ENCODE results near the gene USP43. TPM values are rescaled to one million over a fixed set of nuclear protein-coding genes. Genes with fewer than 3 reads are reported as not detected.

Gene USP43
- total and polyA plus RNA-seq, 10 of the 15 experiments (the other 5 are each of a cell fraction or from before 2014, with no cell fraction given) = 0.94 TPM; not detected in 9

- Histone ChIP-seq H3K4me2 (ENCODE audit: control insufficient read depth, insufficient read depth) (no peak overlapping the region), H3K9me3 (replicated peaks; ENCODE audit: control insufficient read depth, insufficient read depth, low read length) (no peaks in the 10 kb centered on the region), H3K27ac (ENCODE audit: control insufficient read depth, insufficient read depth) (no peak overlapping the region), H3K4me1 (ENCODE audit: control insufficient read depth, insufficient read depth, low read length) (no peaks in the 10 kb centered on the region), H2AFZ (ENCODE audit: control insufficient read depth, low read depth, low read length) (no peak overlapping the region), H3K9ac (ENCODE audit: control insufficient read depth, insufficient read depth, low read length) (no peak overlapping the region), H4K20me1 (ENCODE audit: control insufficient read depth, insufficient read depth) (no peaks in the 10 kb centered on the region), H3K36me3 (ENCODE audit: control insufficient read depth in 2 of 2, insufficient read depth in 2 of 2, low read length in 1 of 2) (no peaks in the 10 kb centered on the region), H3K4me3 (no peak overlapping the region), H3K27me3 (replicated peaks in 1 of 2; ENCODE audit: control insufficient read depth in 2 of 2, insufficient read depth in 2 of 2, low read length in 1 of 2) (no peaks in the 10 kb centered on the region), H3K79me2 (ENCODE audit: control insufficient read depth, insufficient read depth, low read length) (no peaks in the 10 kb centered on the region)
- BruUV-seq (replicated peaks) = no TSS peak
- no peak for ATAC-seq
- CTCF ChIA-PET = no interaction called here
- POLR2A ChIA-PET = no interaction called here
- TF ChIP-seq TCF12 (IDR thresholded peaks at IDR 0.05; ENCODE audit: low read depth, low read length) = no peak
- TF ChIP-seq REST (IDR thresholded peaks at IDR 0.05; ENCODE audit: low read depth, low read length) = no peak
- TF ChIP-seq POLR2A (IDR thresholded peaks at IDR 0.05; ENCODE audit: low read depth, low read length) = no peak
- TF ChIP-seq KDM1A (IDR thresholded peaks at IDR 0.05; ENCODE audit: borderline replicate concordance) = no peak
- no peak for TF ChIP-seq HDAC2 (IDR thresholded peaks at IDR 0.05)
- no peak for TF ChIP-seq MXI1 (IDR thresholded peaks at IDR 0.05; ENCODE audit: low read depth, low read length)
- TF ChIP-seq MTA3 (IDR thresholded peaks at IDR 0.05; ENCODE audit: borderline replicate concordance, low read length) = no peak
- TF ChIP-seq, protein P1, sequence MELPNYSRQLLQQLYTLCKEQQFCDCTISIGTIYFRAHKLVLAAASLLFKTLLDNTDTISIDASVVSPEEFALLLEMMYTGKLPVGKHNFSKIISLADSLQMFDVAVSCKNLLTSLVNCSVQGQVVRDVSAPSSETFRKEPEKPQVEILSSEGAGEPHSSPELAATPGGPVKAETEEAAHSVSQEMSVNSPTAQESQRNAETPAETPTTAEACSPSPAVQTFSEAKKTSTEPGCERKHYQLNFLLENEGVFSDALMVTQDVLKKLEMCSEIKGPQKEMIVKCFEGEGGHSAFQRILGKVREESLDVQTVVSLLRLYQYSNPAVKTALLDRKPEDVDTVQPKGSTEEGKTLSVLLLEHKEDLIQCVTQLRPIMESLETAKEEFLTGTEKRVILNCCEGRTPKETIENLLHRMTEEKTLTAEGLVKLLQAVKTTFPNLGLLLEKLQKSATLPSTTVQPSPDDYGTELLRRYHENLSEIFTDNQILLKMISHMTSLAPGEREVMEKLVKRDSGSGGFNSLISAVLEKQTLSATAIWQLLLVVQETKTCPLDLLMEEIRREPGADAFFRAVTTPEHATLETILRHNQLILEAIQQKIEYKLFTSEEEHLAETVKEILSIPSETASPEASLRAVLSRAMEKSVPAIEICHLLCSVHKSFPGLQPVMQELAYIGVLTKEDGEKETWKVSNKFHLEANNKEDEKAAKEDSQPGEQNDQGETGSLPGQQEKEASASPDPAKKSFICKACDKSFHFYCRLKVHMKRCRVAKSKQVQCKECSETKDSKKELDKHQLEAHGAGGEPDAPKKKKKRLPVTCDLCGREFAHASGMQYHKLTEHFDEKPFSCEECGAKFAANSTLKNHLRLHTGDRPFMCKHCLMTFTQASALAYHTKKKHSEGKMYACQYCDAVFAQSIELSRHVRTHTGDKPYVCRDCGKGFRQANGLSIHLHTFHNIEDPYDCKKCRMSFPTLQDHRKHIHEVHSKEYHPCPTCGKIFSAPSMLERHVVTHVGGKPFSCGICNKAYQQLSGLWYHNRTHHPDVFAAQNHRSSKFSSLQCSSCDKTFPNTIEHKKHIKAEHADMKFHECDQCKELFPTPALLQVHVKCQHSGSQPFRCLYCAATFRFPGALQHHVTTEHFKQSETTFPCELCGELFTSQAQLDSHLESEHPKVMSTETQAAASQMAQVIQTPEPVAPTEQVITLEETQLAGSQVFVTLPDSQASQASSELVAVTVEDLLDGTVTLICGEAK (IDR thresholded peaks at IDR 0.05; ENCODE audit: borderline replicate concordance) = no peak
- no peak for TF ChIP-seq JUNB (IDR thresholded peaks at IDR 0.05)
- TF ChIP-seq CREB1 (IDR thresholded peaks at IDR 0.05; ENCODE audit: low read depth) = no peak
- TF ChIP-seq POLR2AphosphoS5 (IDR thresholded peaks at IDR 0.05; ENCODE audit: low read length) = no peak
- TF ChIP-seq, protein P2, sequence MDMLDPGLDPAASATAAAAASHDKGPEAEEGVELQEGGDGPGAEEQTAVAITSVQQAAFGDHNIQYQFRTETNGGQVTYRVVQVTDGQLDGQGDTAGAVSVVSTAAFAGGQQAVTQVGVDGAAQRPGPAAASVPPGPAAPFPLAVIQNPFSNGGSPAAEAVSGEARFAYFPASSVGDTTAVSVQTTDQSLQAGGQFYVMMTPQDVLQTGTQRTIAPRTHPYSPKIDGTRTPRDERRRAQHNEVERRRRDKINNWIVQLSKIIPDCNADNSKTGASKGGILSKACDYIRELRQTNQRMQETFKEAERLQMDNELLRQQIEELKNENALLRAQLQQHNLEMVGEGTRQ (IDR thresholded peaks at IDR 0.05; ENCODE audit: borderline replicate concordance, low read depth, low read length) = no peak
- no peak for TF ChIP-seq RAD51 (IDR thresholded peaks at IDR 0.05)
- TF ChIP-seq ESRRA (IDR thresholded peaks at IDR 0.05; ENCODE audit: low read length) = no peak
- TF ChIP-seq MTA2 (IDR thresholded peaks at IDR 0.05; ENCODE audit: low read depth) = no peak
- FAIRE-seq = no peak
- 57% methylated on average over 4 of the region's 4 CpGs for WGBS (ENCODE audit: insufficient coverage, insufficient replicate concordance, low lambda C conversion rate, missing lambda C conversion rate)
- DNase-seq (ENCODE audit: low read depth, low spot score) = no peak
- intact Hi-C loops (cut with micrococcal nuclease; ENCODE audit: unreplicated experiment) (no loop called here), in situ Hi-C loops (cut with MboI) (no loop called here)
- RAD21 ChIA-PET (ENCODE audit: unreplicated experiment) = no interaction called here
- SMC1A ChIA-PET (ENCODE audit: uncharacterized antibody, unreplicated experiment) = no interaction called here
Observed at GRCh38 chr17:9598661-9599060, 46.7 kb upstream of the USP43 start.
